Natural killer cell (primary cell): ENCODE measurements around the gene NTM. TPM values are rescaled to one million over a fixed set of nuclear protein-coding genes. Genes with fewer than 3 reads are reported as not detected.

Experiments
- ATAC-seq, 3 donors: fragments of 150-1000 bp in 2 of 3; fragments of 200-7000 bp in 1 of 3; cut with Tn5 transposase; 1 replicate in 1 of 3; 2 replicates in 2 of 3; pipeline ENCODE4 v1.10.0; 2021; ENCODE audit warnings: mild to moderate bottlenecking in 2 of 3, moderate library complexity in 2 of 3
- DNase-seq, 2 donors: peaks; one replicate each; pipeline versions ENCODE4 v3.0.0 to v3.0.0-alpha.2; 2013 to 2021; ENCODE audit warnings: mixed read lengths in 1 of 2
- H3K27ac ChIP-seq: one replicate; pipeline ENCODE4 v1.5.1; 2013; ENCODE audit warnings: mild to moderate bottlenecking, low read length
- H3K27me3 ChIP-seq: one replicate; pipeline ENCODE4 v1.6.1; 2013; ENCODE audit warnings: low read length; ENCODE audit not compliant: control insufficient read depth, insufficient read depth
- H3K36me3 ChIP-seq: one replicate; pipeline ENCODE4 v1.6.1; 2013; ENCODE audit warnings: low read length; ENCODE audit not compliant: control insufficient read depth, insufficient read depth
- H3K4me1 ChIP-seq: one replicate; pipeline ENCODE4 v1.6.1; 2013; ENCODE audit warnings: low read length; ENCODE audit not compliant: control insufficient read depth, insufficient read depth
- H3K4me3 ChIP-seq: one replicate; pipeline ENCODE4 v1.5.1; 2013; ENCODE audit warnings: low read length
- H3K9me3 ChIP-seq: one replicate; pipeline ENCODE4 v1.6.1; 2013; ENCODE audit warnings: low read length; ENCODE audit not compliant: control insufficient read depth, insufficient read depth
- H3K27ac Mint-ChIP-seq, 2 donors: one replicate each; pipeline ENCODE4 v1.8.0; 2022; ENCODE audit warnings: mild to moderate bottlenecking in 2 of 2, mixed read lengths in 2 of 2, moderate library complexity in 1 of 2
- H3K27me3 Mint-ChIP-seq, 2 donors: one replicate each; pipeline ENCODE4 v1.8.0; 2022; ENCODE audit warnings: low read depth in 2 of 2, mixed read lengths in 2 of 2
- H3K36me3 Mint-ChIP-seq: one replicate; pipeline ENCODE4 v1.8.0; 2022; ENCODE audit warnings: mixed read lengths
- H3K4me1 Mint-ChIP-seq, 2 donors: one replicate each; pipeline ENCODE4 v1.8.0; 2022; ENCODE audit warnings: mixed read lengths in 2 of 2
- H3K4me3 Mint-ChIP-seq: one replicate; pipeline ENCODE4 v1.8.0; 2022; ENCODE audit warnings: mild to moderate bottlenecking, moderate library complexity, mixed read lengths
- H3K9me3 Mint-ChIP-seq, 2 donors: one replicate each; pipeline ENCODE4 v1.8.0; 2022; ENCODE audit warnings: mixed read lengths in 2 of 2
- CTCF ChIP-seq: fragments of 200-600 bp; IDR thresholded peaks from one replicate; pipeline ENCODE4 v1.8.0; 2022; ENCODE audit warnings: antibody characterized with exemption
- WGBS: methylation state at CpG from one replicate; pipeline ENCODE4 v1.1.7; 2013; ENCODE audit warnings: missing lambda C conversion rate; ENCODE audit not compliant: insufficient coverage; 5-methylcytosine and 5-hydroxymethylcytosine counted together
- intact Hi-C: fragments of 100-400 bp; cut with micrococcal nuclease; formaldehyde crosslinking; loops from one replicate; pipeline ENCODE4 v1.14.2; 2022
- total RNA-seq, 4 donors: library from RNA; stranded (reverse); fragments of 120-200 nt in 1 of 4; gene quantifications; one replicate each; pipeline versions ENCODE4 v1.2.3 to v1.2.4, GENCODE V29; 2013 to 2022

Gene NTM
- total RNA-seq, 3 donors from 2014 or later (not counting 1 experiment from before 2014, with no cell fraction given) = not detected

GRCh38 chr11:131796089-131796488 lies 425.7 kb downstream of the NTM start:
- Mint-ChIP-seq H3K27me3 (peaks cover 0 to 3% of the 10 kb centered on the region in 2 donors), H3K27ac (no peak overlapping the region), H3K4me3 (no peak overlapping the region), H3K36me3 (no peaks in the 10 kb centered on the region), H3K4me1 (no peaks in the 10 kb centered on the region), H3K9me3 (peaks cover 0 to 3% of the 10 kb centered on the region in 2 donors)
- Histone ChIP-seq H3K27me3 (no peaks in the 10 kb centered on the region), H3K36me3 (no peaks in the 10 kb centered on the region), H3K9me3 (no peaks in the 10 kb centered on the region), H3K4me1 (no peaks in the 10 kb centered on the region), H3K27ac (no peak overlapping the region), H3K4me3 (no peak overlapping the region)
- TF ChIP-seq CTCF = no peak
- intact Hi-C loops = no loop called here
- ATAC-seq = no peak
- DNase-seq = no peak
- WGBS = 81% methylated on average over 7 of the region's 7 CpGs

GRCh38 chr11:131796541-131796940 lies 426.1 kb downstream of the NTM start:
- H3K27ac Mint-ChIP-seq = no peak overlapping the region
- no peak for TF ChIP-seq CTCF
- no peak overlapping the region for H3K4me3 Mint-ChIP-seq
- no peak for ATAC-seq
- peaks cover 0 to 3% of the 10 kb centered on the region in 2 donors for H3K27me3 Mint-ChIP-seq
- no peaks in the 10 kb centered on the region for H3K4me1 Mint-ChIP-seq
- Histone ChIP-seq H3K4me3 (no peak overlapping the region), H3K9me3 (no peaks in the 10 kb centered on the region), H3K27me3 (no peaks in the 10 kb centered on the region), H3K4me1 (no peaks in the 10 kb centered on the region), H3K27ac (no peak overlapping the region), H3K36me3 (no peaks in the 10 kb centered on the region)
- DNase-seq = no peak
- H3K36me3 Mint-ChIP-seq = no peaks in the 10 kb centered on the region
- intact Hi-C loops = no loop called here
- H3K9me3 Mint-ChIP-seq = peaks cover 0 to 3% of the 10 kb centered on the region in 2 donors
- WGBS = 93% methylated on average over 5 of the region's 5 CpGs

GRCh38 chr11:131800452-131800851 lies 430.0 kb downstream of the NTM start:
- H3K36me3 Mint-ChIP-seq = no peaks in the 10 kb centered on the region
- no peaks in the 10 kb centered on the region for H3K4me1 Mint-ChIP-seq
- H3K9me3 Mint-ChIP-seq = peaks cover 3 to 10% of the 10 kb centered on the region in 2 donors
- H3K27me3 ChIP-seq = no peaks in the 10 kb centered on the region
- DNase-seq (no peak), ATAC-seq (no peak)
- H3K4me3 ChIP-seq = no peak overlapping the region
- H3K27ac ChIP-seq = no peak overlapping the region
- H3K27ac Mint-ChIP-seq = no peak overlapping the region
- intact Hi-C loops = no loop called here
- H3K36me3 ChIP-seq = no peaks in the 10 kb centered on the region
- no peak overlapping the region for H3K4me3 Mint-ChIP-seq
- H3K27me3 Mint-ChIP-seq = peaks cover 0 to 3% of the 10 kb centered on the region in 2 donors
- TF ChIP-seq CTCF = no peak
- H3K9me3 ChIP-seq = no peaks in the 10 kb centered on the region
- 89% methylated on average over 2 of the region's 2 CpGs for WGBS
- no peaks in the 10 kb centered on the region for H3K4me1 ChIP-seq

- no peaks in the 10 kb centered on the region for H3K9me3 ChIP-seq
- H3K4me1 ChIP-seq = no peaks in the 10 kb centered on the region
- Mint-ChIP-seq H3K9me3 (peaks cover 3 to 9% of the 10 kb centered on the region in 2 donors), H3K4me1 (no peaks in the 10 kb centered on the region), H3K36me3 (no peaks in the 10 kb centered on the region), H3K4me3 (no peak overlapping the region), H3K27me3 (no peaks in the 10 kb centered on the region), H3K27ac (no peak overlapping the region)
- H3K4me3 ChIP-seq = no peak overlapping the region
- no peaks in the 10 kb centered on the region for H3K36me3 ChIP-seq
- WGBS = 89% methylated on average over 9 of the region's 9 CpGs
- no peak overlapping the region for H3K27ac ChIP-seq
- no peaks in the 10 kb centered on the region for H3K27me3 ChIP-seq
- DNase-seq (no peak), ATAC-seq (no peak)
- intact Hi-C loops = no loop called here
- no peak for TF ChIP-seq CTCF
Measured at GRCh38 chr11:131802440-131803115, 432.2 kb downstream of the NTM start.
